ENCODE data around the gene SLC22A2.
A peak's percentile ranks its signal among the peaks of the same experiment; 100 is the strongest.

The SLC22A2 gene

GRCh38 chr6:160203522-160203921 is 55.1 kb downstream of the SLC22A2 start:
- DNase-seq = no peak

DNA sequence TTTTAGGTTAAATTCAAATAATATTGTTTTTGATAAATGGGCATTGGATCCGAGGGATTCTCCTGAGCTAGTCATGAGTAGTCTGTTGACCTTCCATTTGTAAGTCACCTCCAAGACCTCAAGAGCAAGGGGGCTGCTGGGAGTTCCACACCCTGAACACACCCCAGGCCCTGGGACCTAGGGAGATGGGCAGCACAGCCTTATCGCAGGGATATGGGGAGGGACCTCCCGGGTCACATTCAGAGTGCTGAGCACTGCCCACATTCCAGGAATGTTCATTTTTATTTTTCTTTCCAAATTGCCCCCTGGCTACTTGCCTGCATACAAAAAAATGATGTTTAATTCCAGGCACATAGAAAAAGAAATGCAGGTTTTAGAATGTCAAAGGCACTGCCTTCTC is 55.5 kb downstream of the SLC22A2 start:
- no peak for DNase-seq

- no peak for DNase-seq
These were observed 56.2 kb downstream of the SLC22A2 start for GRCh38 chr6:160202411-160202810.

DNA sequence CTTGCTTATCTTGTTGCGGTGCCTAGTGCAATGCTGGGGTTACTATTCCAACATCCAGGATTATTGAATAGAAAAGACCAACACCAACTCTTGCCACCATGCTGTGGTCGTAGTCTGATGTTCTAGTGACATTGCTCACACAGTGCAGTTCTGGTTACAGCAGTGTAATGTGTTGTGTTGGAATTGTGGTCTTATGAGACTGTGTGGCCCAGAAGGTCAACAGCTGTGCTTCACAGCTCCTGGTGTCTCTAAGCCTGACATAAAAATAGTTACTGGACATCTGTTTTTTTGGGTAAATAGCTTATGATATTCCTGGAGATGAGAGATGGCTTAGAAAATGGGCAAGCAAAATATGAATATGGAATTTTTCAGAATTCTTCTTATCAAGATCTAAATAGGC is 57.6 kb downstream of the SLC22A2 start:
- no peak for DNase-seq

GRCh38 chr6:160198606-160199211 is 59.9 kb downstream of the SLC22A2 start:
- DNase-seq = peak; percentile 68

GRCh38 chr6:160197662-160198061 is 61.0 kb downstream of the SLC22A2 start:
- no peak for DNase-seq

- DNase-seq = no peak
These were observed 63.8 kb downstream of the SLC22A2 start for GRCh38 chr6:160194808-160195207.

GRCh38 chr6:160192840-160193239 is 65.8 kb downstream of the SLC22A2 start:
- DNase-seq = peak; percentile 69

DNA sequence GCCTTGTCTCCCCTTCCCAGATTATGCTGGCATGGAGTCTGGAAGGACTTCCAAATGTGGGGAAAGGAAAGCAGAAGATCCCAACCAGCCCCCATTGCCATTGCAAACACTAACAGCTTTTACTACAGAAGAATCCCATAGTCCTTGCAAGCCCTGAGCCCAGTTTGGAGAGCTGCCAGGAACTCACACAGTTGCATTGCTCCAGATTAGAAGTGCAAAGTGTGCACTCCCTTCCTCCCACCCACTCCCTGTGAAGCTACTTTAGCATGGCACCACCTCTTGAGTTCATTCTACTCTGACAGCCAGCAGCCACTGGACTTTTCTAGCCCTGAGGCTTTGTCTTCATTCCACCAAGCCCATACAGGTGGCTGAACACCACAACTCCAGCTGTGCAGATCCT is 67.6 kb downstream of the SLC22A2 start:
- no peak for DNase-seq

DNA sequence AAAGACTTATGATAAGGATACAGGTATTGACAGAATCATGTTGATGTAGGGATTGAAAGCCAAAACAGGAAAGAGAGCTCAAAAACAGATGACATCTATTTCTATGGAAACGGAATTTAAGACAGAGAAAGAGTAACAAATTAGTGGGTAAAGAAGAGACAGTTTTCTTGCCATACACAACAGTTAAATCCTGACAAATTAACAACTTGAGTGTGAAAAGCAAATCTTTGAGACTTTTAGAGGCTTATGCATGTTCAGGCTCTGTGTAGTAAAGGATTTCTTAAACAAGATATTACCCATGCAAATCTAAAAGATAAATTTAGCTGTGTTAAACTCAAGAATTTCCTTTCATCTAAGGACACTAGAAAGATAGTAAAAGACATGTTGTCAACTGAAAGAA is 68.5 kb downstream of the SLC22A2 start:
- DNase-seq = no peak

GRCh38 chr6:160188773-160189172 is 69.8 kb downstream of the SLC22A2 start:
- no peak for DNase-seq

GRCh38 chr6:160180706-160181105 is 77.9 kb downstream of the SLC22A2 start:
- DNase-seq = peak; percentile 49

DNA sequence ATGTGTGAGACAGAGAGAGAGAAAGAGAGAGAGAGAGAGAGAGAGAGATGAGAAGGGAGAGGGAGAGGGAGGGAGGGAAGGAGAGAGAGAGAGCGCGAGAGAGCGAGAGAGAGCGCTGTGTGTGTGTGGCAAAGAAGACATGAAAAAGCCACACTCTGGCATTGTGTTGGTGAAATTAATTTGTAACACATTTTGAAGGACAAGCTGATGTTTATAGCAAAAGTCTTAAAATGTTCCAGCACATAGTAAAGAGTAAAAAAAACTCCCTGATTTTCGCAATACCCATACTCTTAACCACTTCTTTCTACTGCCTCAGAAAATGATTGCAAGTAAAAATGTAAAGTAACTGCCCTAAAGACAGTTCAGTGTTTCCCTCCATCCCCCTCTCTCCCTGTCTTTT is 80.3 kb downstream of the SLC22A2 start:
- no peak for DNase-seq

DNA sequence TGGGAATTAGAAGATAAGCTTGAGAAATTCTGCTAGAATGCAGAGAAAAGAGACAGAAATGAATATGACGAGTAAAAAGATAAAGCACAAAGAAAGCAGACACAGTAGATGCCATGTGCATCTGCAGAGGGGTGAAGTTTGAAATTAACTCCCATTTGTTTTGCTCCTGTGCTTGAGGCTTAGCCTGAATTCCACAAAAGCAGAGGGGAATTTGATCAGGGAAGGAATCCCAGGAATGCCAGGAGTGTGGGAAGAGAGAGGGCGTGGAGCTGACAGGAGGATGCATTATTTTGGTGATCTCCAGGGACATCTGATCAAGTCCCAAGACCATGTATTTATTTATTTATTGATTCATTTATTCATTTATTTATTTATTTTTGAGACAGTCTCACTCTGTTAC is 81.4 kb downstream of the SLC22A2 start:
- no peak for DNase-seq

DNA sequence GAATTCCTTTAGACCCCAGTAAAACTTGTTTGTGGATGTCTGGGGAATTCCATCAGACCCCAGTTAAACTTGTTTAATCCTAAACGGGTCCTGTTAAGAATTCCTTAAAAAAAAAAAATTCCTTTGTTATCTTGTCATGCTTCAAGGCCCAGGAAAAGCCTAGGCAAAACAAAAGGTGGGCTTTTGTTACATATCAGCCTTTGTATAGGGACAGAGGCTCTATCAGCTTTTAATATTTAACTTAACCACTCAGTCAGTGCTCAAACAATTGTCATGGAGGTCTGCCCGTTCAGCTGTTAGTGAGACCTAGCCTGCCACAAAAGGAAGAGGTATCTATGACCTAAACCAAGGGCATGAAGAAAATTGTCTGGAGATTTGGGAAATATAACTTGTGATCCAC is 83.9 kb downstream of the SLC22A2 start:
- DNase-seq = no peak

DNA sequence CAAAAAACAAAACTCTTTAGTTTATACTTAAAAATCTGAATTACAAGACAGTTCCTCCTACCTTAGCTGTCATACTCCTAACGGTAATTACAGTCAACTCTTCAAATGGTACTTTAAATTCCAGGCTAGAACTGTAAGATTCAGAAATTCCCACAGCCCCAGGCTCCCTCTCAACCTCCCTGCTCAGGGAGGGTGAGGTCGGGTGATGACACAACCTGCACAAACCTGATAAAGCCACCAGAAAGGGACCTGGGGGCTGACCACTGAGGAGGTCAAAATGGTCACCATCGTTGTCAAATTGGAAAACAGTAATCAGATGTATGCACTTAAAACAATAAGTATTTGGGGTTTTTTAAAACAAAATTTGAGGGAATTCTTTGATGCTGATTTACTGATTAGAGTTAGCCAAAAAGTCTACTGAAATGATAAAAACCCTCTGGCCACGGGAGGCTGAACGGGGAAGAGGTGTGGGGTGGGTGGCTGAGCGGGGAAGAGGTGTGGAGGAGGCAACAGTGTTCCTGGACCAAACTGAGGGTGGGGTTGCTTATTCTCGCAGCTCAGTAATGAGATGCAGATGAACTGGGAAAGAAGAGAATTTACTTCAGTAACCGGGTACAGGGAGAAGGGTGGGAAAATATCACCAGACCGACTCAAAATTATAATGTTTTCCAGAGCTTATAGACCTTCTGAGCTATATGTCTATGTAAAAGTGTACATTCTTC is 84.7 kb downstream of the SLC22A2 start:
- no peak for DNase-seq

DNA sequence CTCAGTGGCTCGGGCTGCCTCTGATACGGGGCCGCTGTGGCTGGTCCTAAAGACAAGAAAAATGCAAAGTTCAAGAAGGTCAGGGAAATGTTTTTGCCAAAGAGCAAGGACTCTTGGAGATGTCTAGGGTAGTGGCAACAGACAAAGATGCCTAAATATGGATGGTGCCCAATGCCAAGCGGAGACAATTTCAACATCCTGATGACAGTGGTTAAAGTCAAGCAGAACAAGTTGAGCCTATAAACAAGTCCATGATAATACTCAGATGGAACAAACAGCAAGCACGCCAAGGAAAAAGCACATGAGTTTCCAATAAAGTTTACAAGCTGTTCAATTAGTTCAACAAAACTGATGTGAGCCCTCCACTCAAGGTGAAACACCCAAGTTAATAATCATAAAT is 85.9 kb downstream of the SLC22A2 start:
- DNase-seq = no peak

GRCh38 chr6:160170018-160170680 is 88.5 kb downstream of the SLC22A2 start:
- no peak for DNase-seq

- DNase-seq = no peak
These were observed 90.8 kb downstream of the SLC22A2 start for GRCh38 chr6:160167604-160168399.

Measured in OCI-M1 (cell line).